GM18505 (cell line): ENCODE measurements around the gene TNP2.

ENCODE experiments used
- ATAC-seq: cut with Tn5 transposase; IDR thresholded peaks from one replicate; pipeline ENCODE4 v1.9.1; 2021; ENCODE audit not compliant: unreplicated experiment
- POLR2A ChIP-seq: IDR thresholded peaks from 4 replicates; pipeline ENCODE4 v1.6.1; 2011; ENCODE audit warnings: borderline replicate concordance; ENCODE audit not compliant: insufficient read depth, insufficient read length; ENCODE audit errors: extremely low read depth

Gene TNP2

GRCh38 chr16:11307639-11308492 is 38.7 kb upstream of the TNP2 start:
- no peak for ATAC-seq
- TF ChIP-seq POLR2A = no peak

DNA sequence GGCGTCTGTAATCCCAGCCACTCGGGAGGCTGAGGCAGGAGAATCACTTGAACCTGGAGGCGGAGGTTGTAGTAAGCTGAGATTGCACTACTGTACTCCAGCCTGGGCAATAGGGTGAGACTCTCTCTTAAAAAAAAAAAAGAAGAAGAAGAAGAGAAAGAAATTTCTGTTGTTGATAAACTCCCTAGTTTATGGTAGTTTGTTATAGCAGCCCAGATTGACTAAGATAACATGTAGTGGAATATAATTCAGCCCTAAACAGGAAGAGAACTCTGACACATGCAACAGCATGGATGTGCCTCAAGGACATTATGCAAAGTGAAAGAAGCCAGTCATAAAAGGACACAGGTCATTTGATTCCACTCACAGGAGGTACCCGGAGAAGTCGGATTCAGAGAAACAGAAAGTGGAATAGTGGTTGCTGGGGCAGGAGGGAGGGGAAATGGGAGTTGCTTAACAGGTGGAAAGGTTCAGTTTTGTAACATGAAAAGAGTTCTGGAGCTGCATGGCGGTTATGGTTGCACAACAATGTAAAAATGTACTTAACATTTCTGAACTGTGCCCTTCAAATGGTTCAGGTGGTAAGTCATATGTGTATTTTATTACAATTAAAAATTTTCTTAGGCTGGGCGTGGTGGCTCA is 38.0 kb upstream of the TNP2 start:
- no peak for TF ChIP-seq POLR2A

DNA sequence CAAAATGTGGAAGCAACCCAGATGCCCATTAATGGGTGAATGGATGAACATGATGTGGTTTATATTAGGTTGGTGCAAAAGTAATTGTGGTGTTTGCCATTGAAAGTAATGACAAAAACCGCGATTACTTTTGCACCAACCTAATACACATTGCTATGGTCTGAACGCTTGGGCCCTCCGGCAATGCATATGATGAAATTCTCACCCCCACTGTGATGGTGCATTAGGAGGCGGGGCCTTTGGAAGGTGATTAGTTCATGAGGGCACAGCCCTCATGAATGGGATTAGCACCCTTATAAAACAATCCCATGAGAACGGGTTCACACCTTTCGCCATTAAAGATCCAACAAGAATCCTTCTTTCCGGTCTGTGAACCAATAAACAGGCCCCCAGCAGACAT is 37.3 kb upstream of the TNP2 start:
- TF ChIP-seq POLR2A = no peak
- ATAC-seq = no peak

More for the DNA sequence above, 38.0 kb upstream of the TNP2 start:
- no peak for ATAC-seq

DNA sequence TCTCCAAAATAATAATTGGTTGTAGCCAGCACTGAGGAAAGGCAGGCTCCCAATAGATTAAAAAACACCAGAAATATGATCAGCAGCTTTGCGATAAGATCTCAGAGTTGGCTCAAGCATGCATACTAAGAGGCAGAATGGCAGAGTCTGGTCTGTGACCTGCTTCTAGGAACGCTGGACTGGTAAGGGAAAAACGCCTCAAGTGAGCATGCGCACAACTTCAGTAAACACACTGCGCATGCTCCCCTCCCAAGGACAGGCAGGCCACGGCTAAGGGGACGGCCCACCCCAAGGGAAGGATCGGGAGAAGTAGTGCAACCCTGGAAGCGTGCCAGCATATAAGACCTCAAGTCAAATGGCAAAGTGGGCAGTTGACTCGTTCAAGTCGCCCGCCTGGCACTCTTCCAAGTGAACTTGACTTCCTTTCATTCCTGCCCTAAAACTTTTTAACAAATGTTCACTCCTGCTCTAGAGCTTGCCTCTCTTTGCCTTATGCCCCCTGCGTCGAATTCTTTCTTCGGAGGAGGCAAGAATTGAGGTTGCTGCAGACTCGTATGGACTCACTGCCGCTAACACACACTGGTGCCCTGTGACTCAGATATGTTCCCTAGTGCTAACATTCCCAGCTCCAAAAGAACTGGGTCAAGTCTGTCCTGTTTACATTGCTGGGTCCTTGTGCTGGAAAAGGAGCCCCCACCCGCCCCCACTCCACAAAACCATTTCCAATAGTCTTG is 34.4 kb upstream of the TNP2 start:
- ATAC-seq = no peak
- no peak for TF ChIP-seq POLR2A

- no peak for TF ChIP-seq POLR2A
- no peak for ATAC-seq
Observed at GRCh38 chr16:11302977-11303376, 33.9 kb upstream of the TNP2 start.

GRCh38 chr16:11301645-11302501 is 32.7 kb upstream of the TNP2 start:
- no peak for TF ChIP-seq POLR2A
- ATAC-seq = no peak

DNA sequence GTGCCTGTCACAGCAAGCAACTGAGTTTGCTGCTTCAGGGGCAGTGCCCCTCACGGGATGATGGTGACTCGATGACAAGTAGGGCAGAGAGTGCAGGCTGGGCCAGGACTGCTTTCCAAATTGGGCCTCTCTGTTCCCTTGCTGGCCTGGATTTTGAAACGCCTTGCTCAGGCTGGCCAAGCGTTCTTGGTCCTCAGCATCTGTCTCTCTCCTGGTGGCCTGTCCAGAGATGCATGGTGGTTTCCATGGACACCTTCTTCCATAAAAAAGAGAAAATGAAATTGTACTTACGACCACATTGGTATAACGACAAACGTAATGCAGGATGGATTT is 31.4 kb upstream of the TNP2 start:
- no peak for TF ChIP-seq POLR2A
- ATAC-seq = no peak

- no peak for ATAC-seq
- TF ChIP-seq POLR2A = no peak
Observed at GRCh38 chr16:11299865-11300559, 30.9 kb upstream of the TNP2 start.

GRCh38 chr16:11298950-11299547 is 29.9 kb upstream of the TNP2 start:
- ATAC-seq = peak; percentile 33

GRCh38 chr16:11298143-11298900 is 29.2 kb upstream of the TNP2 start:
- TF ChIP-seq POLR2A = no peak
- ATAC-seq = no peak

DNA sequence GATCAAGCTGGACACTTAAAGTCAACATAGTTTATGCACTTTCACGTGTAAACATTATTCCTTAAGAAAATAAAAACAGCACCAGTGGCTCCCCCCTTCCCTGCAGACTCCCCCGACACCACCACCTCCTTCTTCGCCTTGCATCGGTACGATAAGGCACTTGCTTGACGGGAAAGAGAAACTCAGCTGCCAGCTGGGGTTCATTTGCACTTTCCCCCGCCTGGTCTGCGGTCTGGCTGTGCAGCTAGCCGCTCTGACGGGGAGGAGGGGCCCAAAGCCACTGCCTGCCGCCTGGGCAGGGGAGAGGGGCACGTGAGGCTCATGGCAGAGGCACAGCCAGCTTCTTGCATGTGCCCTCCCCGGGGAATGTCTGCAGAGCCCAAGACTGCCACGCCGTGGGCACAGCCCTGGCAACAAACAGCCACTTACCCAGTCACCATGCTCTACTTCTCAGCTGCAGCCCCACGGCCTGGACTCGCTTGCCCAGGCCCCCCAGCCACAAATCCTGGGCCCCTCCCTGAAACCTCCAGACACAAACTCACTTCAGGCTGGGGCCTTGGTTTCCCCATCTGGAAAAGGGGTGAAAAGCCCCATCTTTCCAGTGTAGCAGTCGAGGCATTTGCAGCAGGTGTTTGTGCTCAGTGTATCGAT is 28.5 kb upstream of the TNP2 start:
- ATAC-seq = peak; percentile 59
- TF ChIP-seq POLR2A = peak; percentile 43

GRCh38 chr16:11296706-11297491 is 27.8 kb upstream of the TNP2 start:
- ATAC-seq = peak; percentile 13
- TF ChIP-seq POLR2A = no peak
